ENCODE data around the gene CD1E.
"Not testable (repeated sequence)": the region's sequence is repeated elsewhere in the genome, so short reads cannot be mapped to it uniquely, and the experiment has no call there.

CD1E gene

GRCh38 chr1:158362941-158363340 is 9.2 kb downstream of the CD1E start:
- H3K4me3 ChIP-seq (ENCODE audit: low read depth, low read length), result no peak overlapping the region
- H3K36me3 ChIP-seq (ENCODE audit: control insufficient read depth, insufficient read depth, low read length), result no peaks in the 10 kb centered on the region
- no peak overlapping the region for H3K27ac ChIP-seq (ENCODE audit: low read depth, low read length)
- no peaks in the 10 kb centered on the region for H3K27me3 ChIP-seq (ENCODE audit: control insufficient read depth, insufficient read depth, low read length)
- H3K9ac ChIP-seq (ENCODE audit: low read depth, low read length), result no peak overlapping the region
- no peaks in the 10 kb centered on the region for H3K4me1 ChIP-seq (ENCODE audit: control insufficient read depth, insufficient read depth, low read length)
- H3K9me3 ChIP-seq (ENCODE audit: control insufficient read depth, insufficient read depth, low read length), result no peaks in the 10 kb centered on the region

- Histone ChIP-seq H3K9ac (ENCODE audit: low read depth, low read length) (no peak overlapping the region), H3K4me1 (ENCODE audit: control insufficient read depth, insufficient read depth, low read length) (no peaks in the 10 kb centered on the region), H3K9me3 (ENCODE audit: control insufficient read depth, insufficient read depth, low read length) (no peaks in the 10 kb centered on the region), H3K4me3 (ENCODE audit: low read depth, low read length) (no peak overlapping the region), H3K36me3 (ENCODE audit: control insufficient read depth, insufficient read depth, low read length) (no peaks in the 10 kb centered on the region), H3K27me3 (ENCODE audit: control insufficient read depth, insufficient read depth, low read length) (no peaks in the 10 kb centered on the region), H3K27ac (ENCODE audit: low read depth, low read length) (no peak overlapping the region)
Measured at GRCh38 chr1:158366783-158367182, 13.1 kb downstream of the CD1E start.

- Histone ChIP-seq H3K27me3 (ENCODE audit: control insufficient read depth, insufficient read depth, low read length) (no peaks in the 10 kb centered on the region), H3K4me1 (ENCODE audit: control insufficient read depth, insufficient read depth, low read length) (no peaks in the 10 kb centered on the region), H3K36me3 (ENCODE audit: control insufficient read depth, insufficient read depth, low read length) (no peaks in the 10 kb centered on the region), H3K9ac (ENCODE audit: low read depth, low read length) (no peak overlapping the region), H3K27ac (ENCODE audit: low read depth, low read length) (no peak overlapping the region), H3K4me3 (ENCODE audit: low read depth, low read length) (no peak overlapping the region), H3K9me3 (ENCODE audit: control insufficient read depth, insufficient read depth, low read length) (no peaks in the 10 kb centered on the region)
Measured at GRCh38 chr1:158371188-158371953, 17.7 kb downstream of the CD1E start.

- not testable (repeated sequence) for H3K9me3 ChIP-seq (ENCODE audit: control insufficient read depth, insufficient read depth, low read length); H3K27ac ChIP-seq (ENCODE audit: low read depth, low read length); H3K27me3 ChIP-seq (ENCODE audit: control insufficient read depth, insufficient read depth, low read length); H3K4me1 ChIP-seq (ENCODE audit: control insufficient read depth, insufficient read depth, low read length); H3K9ac ChIP-seq (ENCODE audit: low read depth, low read length); H3K36me3 ChIP-seq (ENCODE audit: control insufficient read depth, insufficient read depth, low read length); H3K4me3 ChIP-seq (ENCODE audit: low read depth, low read length)
Measured at GRCh38 chr1:158374101-158374500, 20.4 kb downstream of the CD1E start.

- Histone ChIP-seq H3K27ac (ENCODE audit: low read depth, low read length) (no peak overlapping the region), H3K9me3 (ENCODE audit: control insufficient read depth, insufficient read depth, low read length) (no peaks in the 10 kb centered on the region), H3K4me1 (ENCODE audit: control insufficient read depth, insufficient read depth, low read length) (no peaks in the 10 kb centered on the region), H3K9ac (ENCODE audit: low read depth, low read length) (no peak overlapping the region), H3K27me3 (ENCODE audit: control insufficient read depth, insufficient read depth, low read length) (no peaks in the 10 kb centered on the region), H3K36me3 (ENCODE audit: control insufficient read depth, insufficient read depth, low read length) (no peaks in the 10 kb centered on the region), H3K4me3 (ENCODE audit: low read depth, low read length) (no peak overlapping the region)
Measured at GRCh38 chr1:158374860-158375259, 21.2 kb downstream of the CD1E start.

- Histone ChIP-seq H3K27ac (ENCODE audit: low read depth, low read length) (no peak overlapping the region), H3K4me3 (ENCODE audit: low read depth, low read length) (no peak overlapping the region), H3K9me3 (ENCODE audit: control insufficient read depth, insufficient read depth, low read length) (no peaks in the 10 kb centered on the region), H3K36me3 (ENCODE audit: control insufficient read depth, insufficient read depth, low read length) (no peaks in the 10 kb centered on the region), H3K9ac (ENCODE audit: low read depth, low read length) (no peak overlapping the region), H3K27me3 (ENCODE audit: control insufficient read depth, insufficient read depth, low read length) (no peaks in the 10 kb centered on the region), H3K4me1 (ENCODE audit: control insufficient read depth, insufficient read depth, low read length) (no peaks in the 10 kb centered on the region)
Measured at GRCh38 chr1:158390331-158390730, 36.6 kb downstream of the CD1E start.

DNA sequence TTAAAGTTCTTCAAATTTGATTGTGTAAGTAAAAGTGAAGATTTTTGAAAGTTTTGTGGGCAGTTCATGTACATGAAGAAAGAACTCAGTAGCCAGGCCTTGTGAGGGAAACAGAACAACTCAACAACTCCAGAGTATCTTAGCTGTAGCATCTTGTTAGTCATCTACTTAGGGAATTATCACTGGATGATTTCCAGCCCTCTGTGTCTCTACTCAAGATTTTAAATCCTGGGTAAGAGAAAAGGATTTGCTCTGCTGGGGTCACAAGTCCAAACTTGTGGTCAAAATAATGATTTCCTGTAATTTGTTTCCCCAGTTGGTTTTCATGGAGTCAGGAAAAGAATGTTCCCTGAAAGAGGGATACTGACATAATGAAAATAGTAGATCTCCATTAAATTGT is 37.4 kb downstream of the CD1E start:
- no peak overlapping the region for H3K9ac ChIP-seq (ENCODE audit: low read depth, low read length)
- no peaks in the 10 kb centered on the region for H3K4me1 ChIP-seq (ENCODE audit: control insufficient read depth, insufficient read depth, low read length)
- no peak overlapping the region for H3K27ac ChIP-seq (ENCODE audit: low read depth, low read length)
- no peaks in the 10 kb centered on the region for H3K9me3 ChIP-seq (ENCODE audit: control insufficient read depth, insufficient read depth, low read length)
- H3K36me3 ChIP-seq (ENCODE audit: control insufficient read depth, insufficient read depth, low read length), result no peaks in the 10 kb centered on the region
- no peak overlapping the region for H3K4me3 ChIP-seq (ENCODE audit: low read depth, low read length)
- no peaks in the 10 kb centered on the region for H3K27me3 ChIP-seq (ENCODE audit: control insufficient read depth, insufficient read depth, low read length)

GRCh38 chr1:158393476-158393875 is 39.8 kb downstream of the CD1E start:
- Histone ChIP-seq H3K4me1 (ENCODE audit: control insufficient read depth, insufficient read depth, low read length) (no peaks in the 10 kb centered on the region), H3K9me3 (ENCODE audit: control insufficient read depth, insufficient read depth, low read length) (no peaks in the 10 kb centered on the region), H3K27me3 (ENCODE audit: control insufficient read depth, insufficient read depth, low read length) (no peaks in the 10 kb centered on the region), H3K27ac (ENCODE audit: low read depth, low read length) (no peak overlapping the region), H3K4me3 (ENCODE audit: low read depth, low read length) (no peak overlapping the region), H3K9ac (ENCODE audit: low read depth, low read length) (no peak overlapping the region), H3K36me3 (ENCODE audit: control insufficient read depth, insufficient read depth, low read length) (no peaks in the 10 kb centered on the region)

DNA sequence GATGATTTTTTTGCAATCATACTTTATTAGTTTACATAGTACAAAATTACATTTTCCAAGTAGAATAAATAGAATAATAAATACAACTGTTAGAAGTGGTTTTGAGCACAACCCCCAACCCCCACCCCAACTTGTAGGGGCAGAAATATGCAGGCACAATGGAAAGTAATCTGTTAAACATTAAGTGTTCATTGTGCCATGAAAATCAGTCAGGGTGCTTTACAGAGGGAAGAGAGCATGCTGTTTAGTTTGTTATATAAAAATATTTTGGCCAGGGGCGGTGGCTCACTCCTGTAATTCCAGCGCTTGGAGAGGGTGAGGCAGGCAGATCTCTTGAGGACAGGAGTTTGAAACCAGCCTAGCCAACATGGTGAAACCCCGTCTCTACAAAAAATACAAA is 43.0 kb downstream of the CD1E start:
- no peaks in the 10 kb centered on the region for H3K36me3 ChIP-seq (ENCODE audit: control insufficient read depth, insufficient read depth, low read length)

GRCh38 chr1:158398818-158399514 is 45.3 kb downstream of the CD1E start, which contains the start of gene OR10T2:
Gene OR10T2, minus strand, starts transcription at chr1:158399466. Its CDS starts 0 bp downstream, at chr1:158399466.
- H3K36me3 ChIP-seq (ENCODE audit: control insufficient read depth, insufficient read depth, low read length), result no peaks in the 10 kb centered on the region
- H3K9me3 ChIP-seq (ENCODE audit: control insufficient read depth, insufficient read depth, low read length), result no peaks in the 10 kb centered on the region
- H3K4me3 ChIP-seq (ENCODE audit: low read depth, low read length), result no peak within 1 kb of the TSS
- H3K27me3 ChIP-seq (ENCODE audit: control insufficient read depth, insufficient read depth, low read length), result no peaks in the 10 kb centered on the region
- no peaks in the 10 kb centered on the region for H3K4me1 ChIP-seq (ENCODE audit: control insufficient read depth, insufficient read depth, low read length)
- no peak within 1 kb of the TSS for H3K27ac ChIP-seq (ENCODE audit: low read depth, low read length)
- H3K9ac ChIP-seq (ENCODE audit: low read depth, low read length), result no peak within 1 kb of the TSS

More for the DNA sequence above, 43.0 kb downstream of the CD1E start:
- no peaks in the 10 kb centered on the region for H3K9me3 ChIP-seq (ENCODE audit: control insufficient read depth, insufficient read depth, low read length)
- H3K27ac ChIP-seq (ENCODE audit: low read depth, low read length), result no peak overlapping the region
- no peaks in the 10 kb centered on the region for H3K27me3 ChIP-seq (ENCODE audit: control insufficient read depth, insufficient read depth, low read length)
- H3K4me1 ChIP-seq (ENCODE audit: control insufficient read depth, insufficient read depth, low read length), result no peaks in the 10 kb centered on the region
- no peak overlapping the region for H3K9ac ChIP-seq (ENCODE audit: low read depth, low read length)
- no peak overlapping the region for H3K4me3 ChIP-seq (ENCODE audit: low read depth, low read length)

DNA sequence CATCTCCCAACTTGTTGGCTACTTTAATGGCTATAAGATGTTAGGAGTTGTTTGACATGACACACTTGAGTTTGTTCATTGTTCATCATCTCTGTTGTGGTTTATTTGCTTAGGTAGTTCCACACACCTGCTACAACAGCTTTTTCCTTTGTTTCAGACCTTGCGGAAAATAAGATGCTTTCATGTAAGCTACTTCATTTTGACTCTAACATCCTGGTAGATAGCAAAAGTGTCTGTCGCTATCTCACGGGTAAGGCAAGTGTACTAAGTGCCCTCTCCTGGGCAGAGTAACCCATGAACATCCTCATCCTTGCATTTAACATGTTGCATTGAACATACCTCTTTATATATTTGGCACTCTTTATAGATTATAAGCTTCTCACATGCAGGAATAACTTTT is 47.2 kb downstream of the CD1E start:
- no peaks in the 10 kb centered on the region for H3K4me1 ChIP-seq (ENCODE audit: control insufficient read depth, insufficient read depth, low read length)
- no peak overlapping the region for H3K9ac ChIP-seq (ENCODE audit: low read depth, low read length)
- H3K4me3 ChIP-seq (ENCODE audit: low read depth, low read length), result no peak overlapping the region
- H3K27me3 ChIP-seq (ENCODE audit: control insufficient read depth, insufficient read depth, low read length), result no peaks in the 10 kb centered on the region
- no peaks in the 10 kb centered on the region for H3K36me3 ChIP-seq (ENCODE audit: control insufficient read depth, insufficient read depth, low read length)
- no peaks in the 10 kb centered on the region for H3K9me3 ChIP-seq (ENCODE audit: control insufficient read depth, insufficient read depth, low read length)
- H3K27ac ChIP-seq (ENCODE audit: low read depth, low read length), result no peak overlapping the region
